NCI-H345 (cell line): ENCODE data around the gene SLC5A10.
A peak's percentile ranks its signal among the peaks of the same experiment; 100 is the strongest.
"Not testable (repeated sequence)": the region's sequence is repeated elsewhere in the genome, so short reads cannot be mapped to it uniquely, and the experiment has no call there.

Experiments used
- DNase-seq: peaks from one replicate; lab custom pipeline; 2025; lab: John Stamatoyannopoulos, UW

The SLC5A10 gene

GRCh38 chr17:18947866-18948265 lies 4.1 kb upstream of the SLC5A10 start:
- no peak for DNase-seq

DNA sequence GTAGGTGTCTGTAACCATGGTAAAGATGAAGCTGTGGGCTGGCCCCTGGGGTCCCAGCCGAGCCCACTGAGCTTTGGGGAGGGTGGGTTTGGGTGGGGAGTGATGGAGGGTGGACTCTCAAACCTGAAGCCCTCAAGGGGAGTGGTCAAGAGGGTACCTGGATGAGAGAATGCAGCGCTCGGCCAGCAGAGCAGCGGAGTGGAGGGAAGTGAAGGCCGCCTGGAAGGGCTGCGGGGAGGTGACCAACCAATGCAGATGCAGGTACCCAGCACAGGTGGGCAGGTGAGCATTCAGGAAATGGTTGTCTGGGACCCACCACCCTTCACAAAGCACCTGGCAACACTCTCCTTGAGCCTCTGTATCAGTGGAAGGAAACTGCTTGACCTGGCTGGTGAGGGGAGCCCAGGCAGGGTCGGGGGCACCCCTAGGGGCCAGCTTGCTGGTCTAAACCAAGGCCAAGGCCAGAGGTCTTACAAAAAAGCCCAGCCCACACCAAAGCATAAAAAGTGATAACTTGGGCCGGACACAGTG lies 3.4 kb upstream of the SLC5A10 start:
- DNase-seq = no peak

- no peak for DNase-seq
Observed at GRCh38 chr17:18949566-18949965, 2.4 kb upstream of the SLC5A10 start.

- no peak for DNase-seq
Observed at GRCh38 chr17:18950346-18950745, 1.6 kb upstream of the SLC5A10 start.

DNA sequence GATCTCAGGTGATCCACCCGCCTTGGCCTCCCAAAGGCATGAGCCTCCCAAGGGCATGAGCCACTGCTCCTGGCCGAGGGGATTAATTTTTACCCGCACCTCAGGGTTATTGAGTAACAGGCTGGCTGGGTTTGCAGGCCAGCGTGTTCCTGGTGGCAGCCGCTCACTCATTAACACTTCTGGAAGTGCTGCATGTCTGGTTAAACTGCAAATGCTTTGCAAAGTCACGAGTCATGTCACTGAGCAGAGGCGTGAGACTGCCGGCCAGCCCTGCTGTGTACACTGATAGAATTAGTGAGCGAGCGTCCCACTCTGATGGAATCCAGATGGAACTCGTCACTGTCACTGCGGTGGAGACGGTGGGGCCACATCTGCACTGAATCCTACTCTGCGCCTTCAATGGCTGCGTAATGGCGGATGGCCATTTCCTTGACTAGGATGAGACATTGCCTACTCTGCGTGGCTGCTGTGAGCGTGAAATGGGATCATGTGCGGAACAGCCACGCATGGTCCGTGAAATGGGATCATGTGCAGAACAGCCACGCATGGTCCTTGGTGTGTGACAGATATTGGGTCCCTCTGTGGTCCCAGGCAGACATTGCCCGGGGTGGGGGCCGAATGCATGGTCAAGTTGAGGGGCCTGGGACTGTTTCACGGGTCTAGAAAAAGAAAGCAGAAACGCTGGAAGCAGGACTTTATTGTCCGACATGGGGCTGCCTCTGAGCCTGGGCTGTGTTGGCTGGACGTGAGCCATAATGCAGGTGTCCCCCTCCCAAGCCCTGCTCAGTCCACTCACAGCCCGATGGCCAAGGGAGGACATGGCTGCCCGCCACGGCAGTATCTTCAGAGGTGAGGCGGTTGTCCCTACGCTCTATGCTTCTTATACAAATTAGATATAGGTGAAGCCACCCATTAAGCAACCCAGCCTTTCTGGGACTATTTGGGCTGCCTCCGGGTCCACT lies 740 bp upstream of the SLC5A10 start:
- no peak for DNase-seq

- DNase-seq = no peak
Observed at GRCh38 chr17:18953231-18953728, 1.3 kb downstream of the SLC5A10 start.

DNA sequence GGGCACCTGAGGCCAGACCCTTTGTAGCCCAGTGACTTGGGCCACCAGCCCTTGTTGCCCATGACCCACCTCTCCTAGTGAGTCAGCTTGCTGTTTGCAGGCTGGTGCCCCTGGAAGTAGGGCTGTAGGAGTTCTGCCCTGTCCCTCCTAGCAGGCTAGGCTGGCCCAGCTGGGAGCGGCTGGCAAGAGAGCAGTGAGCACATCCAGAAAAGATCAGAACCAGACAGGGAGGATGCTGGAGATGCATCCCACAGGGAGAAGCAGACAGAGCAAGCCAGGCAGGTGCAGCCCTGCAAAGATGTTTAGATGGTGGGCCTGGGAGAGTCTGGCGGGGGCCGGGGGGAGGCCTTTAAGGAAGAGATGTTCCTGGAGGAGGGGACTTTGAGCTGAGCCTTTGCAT lies 2.4 kb downstream of the SLC5A10 start:
- no peak for DNase-seq

DNA sequence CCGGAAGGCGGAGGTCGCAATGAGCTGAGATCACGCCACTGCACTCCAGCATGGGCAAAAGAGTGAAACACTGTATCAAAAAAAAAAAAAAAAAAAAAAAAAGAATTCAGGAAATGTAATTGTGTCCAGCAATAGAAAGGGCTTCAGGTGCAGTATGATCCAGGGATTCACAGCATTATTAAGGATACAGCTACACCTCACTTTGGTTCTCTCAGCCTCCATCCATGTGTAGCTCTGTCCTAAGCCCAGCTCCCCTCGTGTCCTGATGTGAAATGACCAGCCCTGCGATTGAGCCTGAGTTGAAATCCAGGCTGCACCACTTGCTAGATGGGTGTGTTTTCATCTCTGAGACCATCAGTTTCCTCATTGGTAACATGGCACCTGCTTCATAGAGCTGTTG lies 3.0 kb downstream of the SLC5A10 start:
- no peak for DNase-seq

DNA sequence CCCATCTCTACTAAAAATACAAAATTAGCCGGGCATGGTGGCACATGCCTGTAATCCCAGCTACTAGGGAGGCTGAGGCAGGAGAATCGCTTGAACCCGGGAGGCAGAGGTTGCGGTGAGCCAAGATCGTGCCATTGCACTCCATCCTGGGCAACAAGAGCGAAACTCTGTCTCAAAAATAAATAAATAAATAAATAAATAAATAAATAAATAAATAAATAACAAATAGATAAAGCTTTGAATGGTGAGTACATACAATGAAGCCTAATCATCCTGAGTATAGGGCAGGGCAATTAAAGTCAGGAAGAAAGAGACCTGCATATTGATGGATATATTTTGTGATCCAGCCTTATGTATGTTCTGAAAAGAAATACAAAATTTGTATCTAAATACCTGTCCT lies 4.1 kb downstream of the SLC5A10 start:
- not testable (repeated sequence) for DNase-seq

DNA sequence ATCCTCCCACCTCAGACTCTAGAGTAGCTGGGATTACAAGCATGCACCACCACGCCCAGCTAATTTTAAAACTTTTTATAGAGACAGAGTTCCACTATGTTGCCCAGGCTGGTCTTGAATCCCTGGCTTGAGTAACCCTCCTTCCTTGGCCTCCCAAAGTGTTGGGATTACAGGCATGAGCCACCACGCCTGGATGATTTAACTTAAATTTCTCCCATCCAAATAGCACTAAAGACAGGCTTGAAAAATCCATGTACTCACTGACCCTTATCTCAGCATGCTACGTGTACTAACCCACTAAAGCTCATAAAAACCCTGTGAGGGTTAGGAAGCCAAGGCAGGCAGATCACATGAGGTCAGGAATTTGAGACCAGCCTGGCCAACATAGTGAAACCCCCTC lies 4.6 kb downstream of the SLC5A10 start:
- no peak for DNase-seq

DNA sequence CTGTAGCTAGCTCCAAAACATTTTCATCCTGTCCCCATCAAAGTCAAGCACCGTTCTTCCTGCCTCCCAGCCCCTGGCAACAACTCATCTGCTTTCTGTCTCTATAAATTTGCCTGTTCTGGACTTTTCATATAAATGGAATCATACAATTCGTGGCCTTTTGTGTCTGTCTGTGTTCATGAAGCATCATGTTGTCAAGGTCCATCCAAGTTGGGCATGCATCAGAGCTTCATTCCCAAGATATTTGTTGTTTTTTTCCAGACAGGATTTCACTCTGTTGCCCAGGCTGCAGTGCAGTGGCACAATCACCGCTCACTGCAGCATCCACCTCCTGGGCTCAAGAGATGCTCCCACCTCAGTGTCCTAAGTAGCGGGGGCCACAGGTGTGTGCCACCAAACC lies 5.9 kb downstream of the SLC5A10 start:
- no peak for DNase-seq

GRCh38 chr17:18958611-18959010 lies 6.6 kb downstream of the SLC5A10 start:
- DNase-seq = no peak

- DNase-seq = no peak
Observed at GRCh38 chr17:18959071-18959844, 7.3 kb downstream of the SLC5A10 start.

GRCh38 chr17:18959845-18960240 lies 7.9 kb downstream of the SLC5A10 start:
- DNase-seq = no peak

- no peak for DNase-seq
Observed at GRCh38 chr17:18960241-18960665, 8.3 kb downstream of the SLC5A10 start.

DNA sequence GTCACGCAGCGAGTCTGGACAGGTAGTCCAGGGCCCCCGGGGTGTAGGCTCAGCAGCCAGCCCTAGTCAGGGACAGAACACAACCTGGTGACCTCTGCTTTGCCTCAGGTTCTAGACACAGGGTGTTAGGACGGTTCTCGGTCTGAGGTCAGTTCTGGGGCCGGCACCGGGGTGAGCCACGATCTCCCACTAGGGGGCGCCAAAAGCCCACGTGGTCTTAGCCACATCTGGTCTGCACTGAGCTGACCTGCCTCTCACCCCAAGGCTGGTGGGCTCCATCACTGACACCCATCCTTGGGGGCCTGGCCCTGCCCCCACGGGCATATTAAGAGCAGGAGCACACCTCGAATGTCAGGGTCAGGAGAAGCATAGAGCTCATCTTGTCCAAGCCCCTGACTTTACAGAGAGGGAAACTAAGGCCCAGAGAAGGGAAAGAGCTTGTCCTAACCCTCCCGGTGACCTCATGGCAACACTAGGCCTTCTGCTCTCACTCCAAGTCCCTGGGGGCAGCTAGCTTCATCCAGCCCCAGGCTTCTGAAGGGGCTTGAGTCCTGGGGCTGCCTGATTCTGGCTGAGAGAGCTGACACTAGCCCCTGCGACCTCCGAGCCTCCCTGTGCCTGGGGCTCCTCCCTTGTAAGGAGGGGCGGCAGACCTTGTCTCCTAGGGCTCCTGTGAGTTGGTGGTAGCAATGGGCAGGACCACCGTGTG lies 9.0 kb downstream of the SLC5A10 start:
- DNase-seq = peak; percentile 52

GRCh38 chr17:18961634-18962493 lies 9.9 kb downstream of the SLC5A10 start:
- DNase-seq = no peak

DNA sequence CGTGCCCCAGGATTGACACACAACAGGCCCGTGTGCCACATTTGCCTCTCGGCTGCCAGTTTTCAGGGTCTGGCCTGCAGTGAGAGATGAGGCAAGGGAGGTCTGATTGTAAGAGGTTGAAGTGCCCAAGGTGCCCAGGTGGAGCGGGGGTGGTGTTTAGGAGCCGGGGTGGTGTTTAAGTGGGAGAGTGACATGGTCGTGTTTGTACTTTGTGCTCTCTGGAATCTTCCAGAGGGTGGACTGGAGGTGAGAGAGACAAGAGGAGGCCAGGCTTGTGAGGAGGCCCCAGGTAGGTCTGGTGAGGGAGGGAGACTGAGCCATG lies 10.5 kb downstream of the SLC5A10 start:
- DNase-seq = no peak

DNA sequence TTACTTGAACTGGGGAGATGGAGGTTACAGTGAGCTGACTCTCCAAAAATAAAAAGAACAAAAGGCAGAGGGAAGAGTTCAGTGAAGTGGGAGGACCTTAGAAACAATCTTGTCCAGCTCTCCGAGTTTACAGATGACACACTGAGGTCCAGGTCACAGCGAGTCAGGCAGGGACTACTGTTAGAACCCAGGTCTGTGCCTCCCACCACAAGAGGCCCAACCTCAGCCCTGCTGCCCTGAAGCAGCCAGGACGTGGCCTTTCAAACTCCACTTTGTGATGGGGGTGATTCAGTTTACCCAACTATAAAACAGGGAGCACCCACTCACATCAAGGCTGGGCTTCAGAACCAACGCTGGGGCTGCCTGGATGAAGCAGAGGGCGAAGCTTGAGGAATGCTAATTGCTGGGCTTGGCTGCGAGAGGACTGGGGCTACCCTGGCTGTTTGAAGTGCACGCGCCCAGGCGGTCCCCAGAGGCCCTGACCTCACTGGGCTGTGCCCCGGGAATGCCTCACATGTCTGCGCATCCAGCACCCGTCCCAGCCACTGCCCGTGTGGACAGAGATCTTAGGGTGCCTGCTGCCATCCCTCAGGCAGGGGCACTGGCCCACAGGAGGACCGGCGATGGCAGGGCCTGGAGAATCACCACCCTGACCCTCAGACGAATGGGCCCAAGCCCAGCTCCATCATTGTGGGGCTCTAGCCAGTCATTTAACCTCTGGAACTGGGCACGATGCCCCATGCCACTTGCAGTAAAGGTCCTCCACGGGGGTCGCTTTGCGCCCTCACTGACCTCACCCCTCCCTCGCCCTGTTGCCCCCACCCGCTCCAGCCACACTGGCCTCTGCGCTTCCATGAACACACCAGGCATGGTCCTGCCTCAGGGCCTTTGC lies 11.4 kb downstream of the SLC5A10 start:
- no peak for DNase-seq

- no peak for DNase-seq
Observed at GRCh38 chr17:18964018-18964351, 12.0 kb downstream of the SLC5A10 start.
